IMR-90 (cell line): ENCODE measurements around the gene TFEB. TPM values are rescaled to one million over a fixed set of nuclear protein-coding genes. Genes with fewer than 3 reads are reported as not detected.

Source experiments
- ATAC-seq: fragments of 200-7000 bp; cut with Tn5 transposase; 2 replicates; pipeline ENCODE4 v1.9.1; 2020; ENCODE audit warnings: low read depth, mild to moderate bottlenecking, moderate library complexity
- BruUV-seq: library from RNA; stranded (reverse); fragments of 400-500 nt; replicated peaks from 2 replicates; lab custom pipeline; 2021; lab: Mats Ljungman, UMichigan
- CTCF ChIA-PET: fragments of 300-600 bp; formaldehyde crosslinking; extraction: SDS; loops from one replicate; lab custom pipeline; 2021; ENCODE audit warnings: antibody characterized with exemption; lab: Yijun Ruan, JAX
- POLR2A ChIA-PET: fragments of 300-600 bp; sonication (Branson Sonifier 250); formaldehyde crosslinking; loops from one replicate; lab custom pipeline; 2022; ENCODE audit warnings: antibody characterized with exemption; ENCODE audit not compliant: unreplicated experiment; lab: Charles Lee
- DNase-seq: peaks from one replicate; pipeline ENCODE4 v3.0.0; 2013
- H2AFZ ChIP-seq: replicated peaks from 2 replicates; pipeline ENCODE3; 2013; ENCODE audit warnings: low read length, mild to moderate bottlenecking; ENCODE audit not compliant: poor library complexity
- H2AK5ac ChIP-seq: 2 replicates; pipeline ENCODE4 v1.6.1; 2013; ENCODE audit warnings: low read depth, low read length, inconsistent platforms
- H2AK9ac ChIP-seq: replicated peaks from 2 replicates; pipeline ENCODE3; 2013; ENCODE audit warnings: mild to moderate bottlenecking, low read depth, low read length, moderate library complexity; ENCODE audit not compliant: poor library complexity
- H2BK120ac ChIP-seq: 2 replicates; pipeline ENCODE4 v1.6.1; 2013; ENCODE audit warnings: low read depth, low read length, inconsistent platforms
- H2BK15ac ChIP-seq: 3 replicates; pipeline ENCODE4 v1.6.1; 2013; ENCODE audit warnings: low read depth, low read length, inconsistent platforms
- H2BK20ac ChIP-seq: 2 replicates; pipeline ENCODE4 v1.6.1; 2013; ENCODE audit warnings: low read depth, mild to moderate bottlenecking, inconsistent platforms, low read length, moderate library complexity
- H2BK5ac ChIP-seq: 2 replicates; pipeline ENCODE4 v1.6.1; 2013; ENCODE audit warnings: mild to moderate bottlenecking, low read depth, low read length, inconsistent platforms; ENCODE audit not compliant: poor library complexity, severe bottlenecking
- H3K14ac ChIP-seq: replicated peaks from 2 replicates; pipeline ENCODE4 v1.6.1; 2013; ENCODE audit warnings: low read depth, low read length, inconsistent platforms
- H3K18ac ChIP-seq: 2 replicates; pipeline ENCODE4 v1.6.1; 2013; ENCODE audit warnings: low read depth, low read length, control low read depth
- H3K23ac ChIP-seq: 2 replicates; pipeline ENCODE4 v1.6.1; 2013; ENCODE audit warnings: low read depth, low read length, inconsistent platforms
- H3K27ac ChIP-seq: 2 replicates; pipeline ENCODE4 v1.5.1; 2013; ENCODE audit warnings: mild to moderate bottlenecking, control low read depth, low read length; ENCODE audit not compliant: insufficient read depth
- H3K27me3 ChIP-seq: 2 replicates; pipeline ENCODE4 v1.6.1; 2013; ENCODE audit warnings: low read length; ENCODE audit not compliant: control insufficient read depth, insufficient read depth
- H3K36me3 ChIP-seq: 2 replicates; pipeline ENCODE4 v1.6.1; 2013; ENCODE audit warnings: low read length, mixed read lengths; ENCODE audit not compliant: control insufficient read depth, insufficient read depth
- H3K4ac ChIP-seq: 2 replicates; pipeline ENCODE4 v1.6.1; 2013; ENCODE audit warnings: low read depth, low read length, inconsistent platforms
- H3K4me1 ChIP-seq: 2 replicates; pipeline ENCODE4 v1.6.1; 2013; ENCODE audit warnings: low read length, mixed read lengths; ENCODE audit not compliant: control insufficient read depth, insufficient read depth
- H3K4me2 ChIP-seq: 2 replicates; pipeline ENCODE4 v1.6.1; 2013; ENCODE audit warnings: low read depth, mild to moderate bottlenecking, control low read depth, low read length, moderate library complexity
- H3K4me3 ChIP-seq: 2 replicates; pipeline ENCODE4 v1.5.1; 2013; ENCODE audit warnings: low read depth, mild to moderate bottlenecking, control low read depth, low read length, moderate library complexity; ENCODE audit not compliant: insufficient read depth
- H3K56ac ChIP-seq: 2 replicates; pipeline ENCODE4 v1.6.1; 2013; ENCODE audit warnings: low read length, inconsistent platforms; ENCODE audit not compliant: insufficient read depth; ENCODE audit errors: extremely low read depth
- H3K79me1 ChIP-seq, 2 experiments: 2 replicates each; pipeline ENCODE4 v1.6.1; 2013; ENCODE audit warnings: low read length in 2 of 2, inconsistent platforms in 1 of 2, low read depth in 1 of 2
- H3K9ac ChIP-seq: 2 replicates; pipeline ENCODE4 v1.6.1; 2013; ENCODE audit warnings: low read depth, low read length, control low read depth
- H3K9me1 ChIP-seq: 2 replicates; pipeline ENCODE4 v1.6.1; 2013; ENCODE audit warnings: low read length, inconsistent platforms; ENCODE audit not compliant: insufficient read depth
- H3K9me3 ChIP-seq: 2 replicates; pipeline ENCODE4 v1.6.1; 2013; ENCODE audit warnings: low read length; ENCODE audit not compliant: control insufficient read depth, insufficient read depth
- H4K20me1 ChIP-seq: 2 replicates; pipeline ENCODE4 v1.6.1; 2013; ENCODE audit warnings: low read length, inconsistent platforms; ENCODE audit not compliant: insufficient read depth
- H4K5ac ChIP-seq: 2 replicates; pipeline ENCODE4 v1.6.1; 2013; ENCODE audit warnings: mild to moderate bottlenecking, low read depth, low read length, control low read depth
- H4K8ac ChIP-seq, 2 experiments: 2 replicates each; pipeline ENCODE4 v1.6.1; 2013; ENCODE audit warnings: low read depth in 2 of 2, low read length in 2 of 2, control low read depth in 1 of 2, inconsistent platforms in 1 of 2
- H4K91ac ChIP-seq: 2 replicates; pipeline ENCODE4 v1.6.1; 2013; ENCODE audit warnings: low read depth, low read length, inconsistent platforms; ENCODE audit not compliant: insufficient read depth
- BHLHE40 ChIP-seq: fragments of 150-350 bp; IDR thresholded peaks from 2 replicates; pipeline ENCODE4 v1.6.1; 2016; ENCODE audit warnings: mild to moderate bottlenecking, low read depth, low read length
- CEBPB ChIP-seq: IDR thresholded peaks from 2 replicates; pipeline ENCODE4 v1.6.1; 2012; ENCODE audit warnings: low read depth, low read length, improper control_type of control experiment
- CHD1 ChIP-seq: IDR thresholded peaks from 2 replicates; pipeline ENCODE4 v1.6.1; 2012; ENCODE audit warnings: low read depth, low read length, improper control_type of control experiment
- CTCF ChIP-seq: conservative IDR thresholded peaks from 2 replicates; pipeline ENCODE4 v1.5.1; 2012; ENCODE audit warnings: mild to moderate bottlenecking, low read depth, low read length, improper control_type of control experiment
- ELK1 ChIP-seq: fragments of 150-350 bp; IDR thresholded peaks from 2 replicates; pipeline ENCODE4 v1.6.1; 2016; ENCODE audit warnings: low read depth, mild to moderate bottlenecking, low read length, moderate library complexity, borderline replicate concordance
- MAFK ChIP-seq: IDR thresholded peaks from 2 replicates; pipeline ENCODE4 v1.6.1; 2012; ENCODE audit warnings: low read depth, low read length, improper control_type of control experiment
- MXI1 ChIP-seq: IDR thresholded peaks from 2 replicates; pipeline ENCODE4 v1.6.1; 2012; ENCODE audit warnings: low read depth, mild to moderate bottlenecking, low read length, moderate library complexity, borderline replicate concordance
- NFE2L2 ChIP-seq: fragments of 150-350 bp; IDR thresholded peaks from 2 replicates; pipeline ENCODE4 v1.6.1; 2016; ENCODE audit warnings: low read depth, mild to moderate bottlenecking, low read length
- POLR2A ChIP-seq: IDR thresholded peaks from 2 replicates; pipeline ENCODE4 v1.6.1; 2012; ENCODE audit warnings: mild to moderate bottlenecking, low read depth, low read length
- RAD21 ChIP-seq: IDR thresholded peaks from 2 replicates; pipeline ENCODE4 v1.6.1; 2012; ENCODE audit warnings: low read length, improper control_type of control experiment
- RFX5 ChIP-seq: IDR thresholded peaks from 2 replicates; pipeline ENCODE4 v1.8.0; 2012; ENCODE audit warnings: low read depth, mild to moderate bottlenecking, low read length, moderate library complexity
- SMC3 ChIP-seq: fragments of 150-350 bp; IDR thresholded peaks from 2 replicates; pipeline ENCODE4 v1.6.1; 2016; ENCODE audit warnings: low read depth, mild to moderate bottlenecking, antibody characterized with exemption, low read length, moderate library complexity
- USF2 ChIP-seq: fragments of 150-350 bp; IDR thresholded peaks from 2 replicates; pipeline ENCODE4 v1.6.1; 2017; ENCODE audit warnings: mild to moderate bottlenecking, antibody characterized with exemption, low read length, low read depth
- WGBS, 2 experiments: methylation state at CpG; one replicate each; pipeline versions ENCODE4 v1.1.5 to v1.1.7; 2013; ENCODE audit warnings: missing lambda C conversion rate in 2 of 2; ENCODE audit not compliant: insufficient read length in 1 of 2; ENCODE audit errors: extremely low coverage in 2 of 2; 5-methylcytosine and 5-hydroxymethylcytosine counted together
- dilution Hi-C: fragments of 300-500 bp; cut with HindIII; formaldehyde crosslinking; loops from one replicate; pipeline ENCODE4 v1.14.3; 2018; ENCODE audit warnings: low sequenced_read_pairs; ENCODE audit not compliant: unreplicated experiment
- in situ Hi-C: fragments of 300-500 bp; cut with MboI; formaldehyde crosslinking; loops from 3 replicates; pipeline ENCODE4 v1.14.3; 2019; ENCODE audit warnings: low sequenced_read_pairs, inconsistent platforms, mixed read lengths
- intact Hi-C: fragments of 100-400 bp; cut with micrococcal nuclease; formaldehyde crosslinking; loops from 2 replicates; pipeline ENCODE4 v1.10.0; 2022
- polyA plus RNA-seq, 3 experiments: library from polyadenylated mRNA; depleted of rRNA; stranded (reverse); fragments of >200 nt; gene quantifications; 2 replicates each; pipeline ENCODE4 v1.2.3, GENCODE V29; 2012; ENCODE audit warnings: low replicate concordance in 1 of 3
- total RNA-seq: library from RNA; depleted of rRNA; stranded (reverse); fragments of >200 nt; gene quantifications from 2 replicates; pipeline ENCODE4 v1.2.3, GENCODE V29; 2012

Gene TFEB
- total and polyA plus RNA-seq, 2 of the 4 experiments (the other 2 are of a cell fraction): 4.5 to 4.9 TPM

GRCh38 chr6:41736800-41737555, 1.6 kb upstream of the TFEB start (continued):
- no peak for TF ChIP-seq USF2

DNA sequence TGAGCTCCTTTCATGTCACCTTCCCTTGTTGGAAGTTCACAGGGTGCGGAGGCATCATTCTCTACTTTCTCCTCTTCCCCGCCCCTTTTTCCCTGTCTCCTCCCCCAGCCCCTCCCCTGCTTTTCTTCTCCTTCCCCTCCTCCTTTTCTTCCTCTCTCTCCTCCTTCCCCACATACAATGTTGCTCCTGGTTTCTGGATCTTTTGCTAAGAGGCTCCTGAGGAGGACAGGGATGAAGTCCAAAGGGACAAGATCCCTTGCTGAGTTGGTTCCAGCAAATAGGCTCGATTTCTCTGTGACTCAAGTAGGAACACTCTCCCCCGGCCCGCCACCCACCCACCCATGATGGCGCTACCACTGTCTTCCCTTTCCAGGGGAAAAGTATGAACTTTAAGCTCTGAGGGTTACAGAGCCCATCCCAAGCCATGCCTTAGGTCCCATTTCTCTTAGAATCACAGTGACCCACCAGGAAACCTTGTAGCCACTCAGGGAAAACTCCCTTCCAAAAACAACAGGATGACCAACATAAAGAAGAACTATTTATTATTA, 852 bp upstream of the TFEB start:
- Histone ChIP-seq H3K4ac (no peak overlapping the region), H4K91ac (no peak overlapping the region), H3K14ac (no peak overlapping the region), H2AFZ (peak overlapping the region; percentile 93), H3K9me1 (peaks cover 4% of the 10 kb centered on the region; the same call in 1 of the 2 replicates), H3K36me3 (no peaks in the 10 kb centered on the region), H3K56ac (no peak overlapping the region), H3K27me3 (peaks cover 4% of the 10 kb centered on the region; the same call in 1 of the 2 replicates), H3K18ac (no peak overlapping the region), H2BK5ac (no peak overlapping the region), H3K4me3 (no peak overlapping the region), H3K27ac (no peak overlapping the region), H4K5ac (no peak overlapping the region), H2AK9ac (peak overlapping the region; percentile 60), H3K79me1 (peaks cover 6 to 13% of the 10 kb centered on the region in 2 experiments; a peak in 2 of 4 replicates), H3K9me3 (no peaks in the 10 kb centered on the region), H4K20me1 (no peaks in the 10 kb centered on the region), H2BK120ac (no peak overlapping the region), H2AK5ac (no peak overlapping the region), H3K4me2 (no peak overlapping the region), H2BK20ac (no peak overlapping the region), H3K9ac (no peak overlapping the region), H3K23ac (no peak overlapping the region), H4K8ac (peak overlapping the region in 1 of 2 experiments; percentile 74; a peak in 1 of 4 replicates), H2BK15ac (no peak overlapping the region), H3K4me1 (peaks cover 12% of the 10 kb centered on the region)
- in situ Hi-C loops (no loop called here), intact Hi-C loops (no loop called here), dilution Hi-C loops (no loop called here)
- no peak for ATAC-seq
- no TSS peak for BruUV-seq
- CTCF ChIA-PET: no interaction called here
- DNase-seq: no peak
- POLR2A ChIA-PET: no interaction called here
- no CpG with 5 or more reads among the region's 6 CpGs for WGBS, 2 experiments
- TF ChIP-seq ELK1 (no peak), MAFK (no peak), CHD1 (no peak), POLR2A (no peak), CEBPB (no peak), BHLHE40 (no peak), MXI1 (no peak), NFE2L2 (no peak), SMC3 (no peak), CTCF (no peak), RAD21 (no peak), RFX5 (no peak)
